Kidney (tissue), 14 donors: ENCODE data around the gene TSPAN1. TPM values are rescaled to one million over a fixed set of nuclear protein-coding genes. Genes with fewer than 3 reads are reported as not detected.

Experiments used
- DNase-seq, 5 donors: peaks; one replicate each; pipeline ENCODE4 v3.0.0-alpha.2; 2013 to 2020
- FAIRE-seq: peaks from 2 replicates; lab custom pipeline; 2012; peaks lifted over from hg19 to GRCh38; lab: Jason Lieb, UNC
- H3K27ac ChIP-seq, 2 donors: one replicate each; pipeline ENCODE4 v1.7.0; 2013; ENCODE audit warnings: low read depth in 2 of 2, low read length in 2 of 2, inconsistent platforms in 1 of 2
- H3K27me3 ChIP-seq: one replicate; pipeline ENCODE4 v1.7.1; 2013; ENCODE audit warnings: low read length, inconsistent platforms; ENCODE audit not compliant: control insufficient read depth, insufficient read depth
- H3K36me3 ChIP-seq, 3 donors: one replicate each; pipeline versions ENCODE4 v1.7.0 to v1.7.1; 2013; ENCODE audit warnings: low read length in 3 of 3, control low read depth in 1 of 3, inconsistent platforms in 1 of 3; ENCODE audit not compliant: insufficient read depth in 3 of 3, control insufficient read depth in 2 of 3
- H3K4me1 ChIP-seq, 3 donors: one replicate each; pipeline versions ENCODE4 v1.7.0 to v1.7.1; 2013; ENCODE audit warnings: low read length in 3 of 3, inconsistent platforms in 1 of 3, low read depth in 1 of 3; ENCODE audit not compliant: control insufficient read depth in 2 of 3, insufficient read depth in 2 of 3
- H3K4me3 ChIP-seq, 3 donors: one replicate each; pipeline versions ENCODE4 v1.7.0 to v1.8.1; 2013; ENCODE audit warnings: low read length in 3 of 3, control low read depth in 1 of 3, inconsistent platforms in 1 of 3
- H3K9ac ChIP-seq, 3 donors: one replicate each; pipeline versions ENCODE4 v1.7.0 to v1.7.1; 2013; ENCODE audit warnings: low read length in 3 of 3, control low read depth in 1 of 3, inconsistent platforms in 1 of 3
- H3K9me3 ChIP-seq, 3 donors: one replicate each; pipeline versions ENCODE4 v1.7.0 to v1.7.1; 2013; ENCODE audit warnings: low read length in 3 of 3, control low read depth in 1 of 3, inconsistent platforms in 1 of 3; ENCODE audit not compliant: control insufficient read depth in 2 of 3, insufficient read depth in 1 of 3
- intact Hi-C: fragments of 100-400 bp; cut with DNase I; formaldehyde crosslinking; loops from one replicate; pipeline ENCODE4 v1.11.1; 2022
- polyA plus RNA-seq: library from polyadenylated mRNA; stranded (reverse); fragments of 350-450 nt; fragmentation: Illumina TruSeq; extraction: RNeasy Lipid Tissue Mini Kit (QIAGEN cat#74804); gene quantifications from one replicate; pipeline ENCODE4 v1.2.3, GENCODE V29; 2014; ENCODE audit warnings: low read depth, low replicate concordance; ENCODE audit not compliant: insufficient read depth
- total RNA-seq: library from RNA; stranded (reverse); fragmentation: NEBNext Ultra II Directional; extraction: Animal tissue kit (Norgen Biotek cat#: 25700); gene quantifications from one replicate; pipeline ENCODE4 v1.2.1, GENCODE V29; 2021
- TF ChIP-seq, protein P1 (sequence below): IDR thresholded peaks from 3 replicates; pipeline ENCODE4 v1.5.1; 2012; ENCODE audit warnings: mild to moderate bottlenecking, moderate library complexity, borderline replicate concordance; ENCODE audit not compliant: insufficient read depth; ENCODE audit errors: extremely low read depth
- donor health status: control.
- donor health status: control.
- donor health status: control.
- donor health status: control.
- donor health status: control.
- donor health status: DM: yes; HTN: yes; CAD: no.
- donor health status: Normal renal cell carcinoma (clear cell type).

TSPAN1 gene
- total and polyA plus RNA-seq, 2 donors from 2014 or later: 518 to 578 TPM

DNA sequence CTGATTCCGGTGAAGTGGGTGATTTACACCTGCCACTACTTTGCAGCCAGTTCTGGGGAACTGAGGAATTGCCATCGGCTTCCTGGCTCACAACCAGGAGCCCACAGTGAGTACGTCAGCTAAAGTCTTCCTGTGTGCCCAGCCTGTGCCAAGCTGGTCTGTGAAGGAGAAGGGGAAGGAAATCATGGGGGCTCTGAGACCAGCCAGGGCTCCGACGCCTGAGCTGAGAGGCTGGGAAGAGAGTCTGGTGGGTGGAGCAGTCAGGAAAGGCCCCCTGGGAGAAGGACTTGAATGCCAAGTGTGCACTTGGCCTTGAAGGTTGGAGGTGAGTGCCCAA, 29.5 kb downstream of the TSPAN1 start:
- no peaks in the 10 kb centered on the region for H3K27me3 ChIP-seq
- H3K27ac ChIP-seq: peak overlapping the region; percentile 84 to 93
- H3K4me1 ChIP-seq: peaks cover 0 to 7% (median 3%) of the 10 kb centered on the region in 3 donors
- FAIRE-seq: no peak
- no peaks in the 10 kb centered on the region for H3K36me3 ChIP-seq
- TF ChIP-seq, protein P1, sequence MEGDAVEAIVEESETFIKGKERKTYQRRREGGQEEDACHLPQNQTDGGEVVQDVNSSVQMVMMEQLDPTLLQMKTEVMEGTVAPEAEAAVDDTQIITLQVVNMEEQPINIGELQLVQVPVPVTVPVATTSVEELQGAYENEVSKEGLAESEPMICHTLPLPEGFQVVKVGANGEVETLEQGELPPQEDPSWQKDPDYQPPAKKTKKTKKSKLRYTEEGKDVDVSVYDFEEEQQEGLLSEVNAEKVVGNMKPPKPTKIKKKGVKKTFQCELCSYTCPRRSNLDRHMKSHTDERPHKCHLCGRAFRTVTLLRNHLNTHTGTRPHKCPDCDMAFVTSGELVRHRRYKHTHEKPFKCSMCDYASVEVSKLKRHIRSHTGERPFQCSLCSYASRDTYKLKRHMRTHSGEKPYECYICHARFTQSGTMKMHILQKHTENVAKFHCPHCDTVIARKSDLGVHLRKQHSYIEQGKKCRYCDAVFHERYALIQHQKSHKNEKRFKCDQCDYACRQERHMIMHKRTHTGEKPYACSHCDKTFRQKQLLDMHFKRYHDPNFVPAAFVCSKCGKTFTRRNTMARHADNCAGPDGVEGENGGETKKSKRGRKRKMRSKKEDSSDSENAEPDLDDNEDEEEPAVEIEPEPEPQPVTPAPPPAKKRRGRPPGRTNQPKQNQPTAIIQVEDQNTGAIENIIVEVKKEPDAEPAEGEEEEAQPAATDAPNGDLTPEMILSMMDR: no peak
- DNase-seq: no peak
- no peaks in the 10 kb centered on the region for H3K9me3 ChIP-seq
- intact Hi-C loops: no loop called here
- peak overlapping the region in 2 of 3 donors; percentile 92 to 93 for H3K9ac ChIP-seq
- peak overlapping the region in 2 of 3 donors; percentile 71 to 85 for H3K4me3 ChIP-seq

DNA sequence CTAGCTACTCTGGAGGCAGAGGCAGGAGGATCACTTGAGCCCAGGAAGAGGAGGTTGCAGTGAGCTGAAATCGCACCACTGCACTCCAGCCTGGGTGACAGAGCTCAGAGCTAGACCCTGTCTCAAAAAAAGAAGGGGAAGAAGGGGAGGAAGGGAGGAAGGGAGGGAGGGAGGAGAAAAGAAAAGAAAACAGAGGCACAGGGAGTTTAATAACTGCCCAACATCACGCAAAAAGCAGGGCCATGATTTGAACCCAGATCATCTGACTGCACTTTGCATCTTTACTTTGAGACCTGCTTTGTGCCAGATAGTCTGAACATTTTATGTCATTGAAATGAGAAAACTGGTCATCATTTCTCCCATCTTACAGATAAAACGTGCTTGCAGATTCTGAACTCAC, 30.3 kb downstream of the TSPAN1 start:
- DNase-seq (no peak), FAIRE-seq (no peak)
- TF ChIP-seq, protein P1: no peak
- Histone ChIP-seq H3K9me3 (no peaks in the 10 kb centered on the region), H3K4me1 (peaks cover 0 to 7% (median 3%) of the 10 kb centered on the region in 3 donors), H3K27me3 (no peaks in the 10 kb centered on the region), H3K4me3 (peak overlapping the region in 1 of 3 donors; percentile 85), H3K27ac (peak overlapping the region; percentile 84 to 93), H3K9ac (peak overlapping the region in 1 of 3 donors; percentile 41), H3K36me3 (no peaks in the 10 kb centered on the region)
- intact Hi-C loops: no loop called here

DNA sequence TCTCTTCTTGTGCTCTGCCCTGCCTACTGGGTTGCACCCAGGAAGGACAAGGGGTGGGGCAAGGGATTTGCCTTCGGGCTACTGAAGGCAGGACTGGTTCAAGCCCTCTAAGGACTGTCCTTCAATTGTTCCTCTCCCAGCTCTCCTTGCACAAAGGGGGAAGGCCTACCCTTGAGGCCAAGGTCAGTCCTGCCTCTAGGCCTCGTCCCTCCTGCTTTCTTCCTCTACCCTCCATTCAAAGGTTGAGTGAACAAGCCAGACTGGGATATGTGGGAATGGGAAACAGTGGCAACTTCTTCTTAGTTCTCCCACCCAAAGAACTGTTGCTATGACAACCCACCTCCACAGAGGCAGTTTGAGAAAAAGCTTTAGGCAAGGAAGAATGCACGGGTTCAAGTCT, 30.9 kb downstream of the TSPAN1 start:
- Histone ChIP-seq H3K4me1 (peaks cover 0 to 7% (median 3%) of the 10 kb centered on the region in 3 donors), H3K4me3 (peak overlapping the region in 1 of 3 donors; percentile 22), H3K9me3 (no peaks in the 10 kb centered on the region), H3K36me3 (no peaks in the 10 kb centered on the region), H3K9ac (peak overlapping the region in 1 of 3 donors; percentile 27), H3K27ac (peak overlapping the region; percentile 53 to 93), H3K27me3 (no peaks in the 10 kb centered on the region)
- DNase-seq (peak in 1 of 5 donors; percentile 40), FAIRE-seq (no peak)
- TF ChIP-seq, protein P1: no peak
- intact Hi-C loops: no loop called here

DNA sequence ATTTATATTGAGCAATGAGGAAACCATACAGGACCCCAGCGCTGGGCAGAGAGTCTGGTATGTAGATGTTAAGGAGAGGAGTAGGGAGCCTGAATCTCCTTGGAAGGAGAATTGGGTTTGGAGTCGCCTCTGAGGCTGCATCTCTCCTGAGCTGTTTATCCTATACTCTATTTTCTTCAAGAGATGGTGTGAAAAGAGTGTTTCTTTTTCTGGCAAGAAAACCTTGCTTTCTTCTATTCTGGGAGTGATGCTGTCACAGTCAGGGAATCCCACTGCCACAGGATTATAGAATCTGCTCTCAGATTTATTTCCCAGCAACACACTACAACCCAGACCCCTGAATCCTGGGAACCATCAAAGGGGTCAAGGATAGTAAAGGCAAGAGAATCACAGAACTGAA, 31.5 kb downstream of the TSPAN1 start:
- H3K27me3 ChIP-seq: no peaks in the 10 kb centered on the region
- DNase-seq: no peak
- H3K4me1 ChIP-seq: peaks cover 0 to 7% (median 3%) of the 10 kb centered on the region in 3 donors
- intact Hi-C loops: no loop called here
- TF ChIP-seq, protein P1: no peak
- H3K9me3 ChIP-seq: no peaks in the 10 kb centered on the region
- peak overlapping the region in 1 of 3 donors; percentile 27 for H3K9ac ChIP-seq
- peak overlapping the region; percentile 36 to 53 for H3K27ac ChIP-seq
- H3K36me3 ChIP-seq: no peaks in the 10 kb centered on the region
- H3K4me3 ChIP-seq: no peak overlapping the region
- FAIRE-seq: no peak
